H1 (cell line): ENCODE results near the gene XK. TPM values are rescaled to one million over a fixed set of nuclear protein-coding genes. Genes with fewer than 3 reads are reported as not detected.

Source experiments
- CTCF ChIA-PET: fragments of 300-600 bp; sonication (Branson Sonifier 250); formaldehyde crosslinking; loops from one replicate; lab custom pipeline; 2021; ENCODE audit not compliant: partially characterized antibody; lab: Charles Lee
- POLR2A ChIA-PET: fragments of 300-600 bp; sonication (Branson Sonifier 250); formaldehyde crosslinking; loops from one replicate; lab custom pipeline; 2021; ENCODE audit warnings: inconsistent platforms; ENCODE audit not compliant: partially characterized antibody; lab: Charles Lee
- DNase-seq, 2 experiments: peaks; one replicate each; pipeline versions ENCODE4 v3.0.0 to v3.0.0-alpha.2; 2010 to 2022; ENCODE audit warnings: low spot score in 2 of 2, low read depth in 1 of 2, mixed read lengths in 1 of 2
- FAIRE-seq: peaks from 2 replicates; lab custom pipeline; 2011; peaks lifted over from hg19 to GRCh38; lab: Jason Lieb, UNC
- H2AFZ ChIP-seq: 2 replicates; pipeline ENCODE4 v1.8.1; 2012; ENCODE audit warnings: low read length, inconsistent platforms
- H2AK5ac ChIP-seq: 2 replicates; pipeline ENCODE4 v1.6.1; 2013; ENCODE audit warnings: low read depth, low read length
- H2BK120ac ChIP-seq: replicated peaks from 2 replicates; pipeline ENCODE3; 2013; ENCODE audit warnings: low read depth, low read length, inconsistent platforms
- H2BK12ac ChIP-seq: 2 replicates; pipeline ENCODE4 v1.6.1; 2013; ENCODE audit warnings: low read depth, low read length
- H2BK15ac ChIP-seq: 2 replicates; pipeline ENCODE4 v1.6.1; 2013; ENCODE audit warnings: low read length
- H2BK20ac ChIP-seq: 2 replicates; pipeline ENCODE4 v1.6.1; 2013; ENCODE audit warnings: low read length
- H2BK5ac ChIP-seq: 2 replicates; pipeline ENCODE4 v1.6.1; 2013; ENCODE audit warnings: low read depth, low read length
- H3K14ac ChIP-seq: 2 replicates; pipeline ENCODE4 v1.6.1; 2013; ENCODE audit warnings: inconsistent platforms; ENCODE audit not compliant: insufficient read length
- H3K18ac ChIP-seq: 2 replicates; pipeline ENCODE4 v1.6.1; 2013; ENCODE audit warnings: low read length; ENCODE audit errors: extremely low read depth
- H3K23ac ChIP-seq: 2 replicates; pipeline ENCODE4 v1.6.1; 2013; ENCODE audit warnings: inconsistent platforms; ENCODE audit not compliant: insufficient read length
- H3K23me2 ChIP-seq: 2 replicates; pipeline ENCODE4 v1.6.1; 2013; ENCODE audit warnings: low read depth, low read length
- H3K27ac ChIP-seq: 2 replicates; pipeline ENCODE4 v1.6.1; 2011; ENCODE audit warnings: low read depth, low read length, inconsistent platforms
- H3K27me3 ChIP-seq, 4 experiments: replicated peaks in 1 of 4; 1 replicate in 1 of 4; 2 replicates in 3 of 4; pipeline versions ENCODE4 v1.6.1 to v1.8.1; 2011 to 2013; ENCODE audit warnings: low read length in 3 of 4, mild to moderate bottlenecking in 3 of 4, inconsistent platforms in 2 of 4, mixed read lengths in 2 of 4, moderate library complexity in 1 of 4; ENCODE audit not compliant: control insufficient read depth in 3 of 4, insufficient read depth in 3 of 4; ENCODE audit errors: extremely low read depth in 1 of 4
- H3K36me3 ChIP-seq, 4 experiments: 2 replicates each; pipeline versions ENCODE4 v1.6.1 to v1.8.1; 2011 to 2013; ENCODE audit warnings: mild to moderate bottlenecking in 4 of 4, low read length in 3 of 4, moderate library complexity in 2 of 4, control low read depth in 1 of 4, inconsistent platforms in 1 of 4; ENCODE audit not compliant: insufficient read depth in 4 of 4, control insufficient read depth in 2 of 4
- H3K4ac ChIP-seq: replicated peaks from 2 replicates; pipeline ENCODE3; 2013; ENCODE audit warnings: low read length, low read depth, mixed read lengths, inconsistent platforms; ENCODE audit not compliant: insufficient read length
- H3K4me1 ChIP-seq, 4 experiments: replicated peaks in 1 of 4; 1 replicate in 1 of 4; 2 replicates in 3 of 4; pipeline versions ENCODE4 v1.6.1 to v1.8.1; 2011 to 2013; ENCODE audit warnings: low read length in 3 of 4, inconsistent platforms in 2 of 4, mixed read lengths in 1 of 4; ENCODE audit not compliant: insufficient read depth in 4 of 4, control insufficient read depth in 3 of 4
- H3K4me2 ChIP-seq, 2 experiments: 2 replicates each; pipeline versions ENCODE4 v1.6.1 to v1.8.1; 2011 to 2013; ENCODE audit warnings: low read depth in 2 of 2, low read length in 2 of 2, control low read depth in 1 of 2, inconsistent platforms in 1 of 2, mild to moderate bottlenecking in 1 of 2; ENCODE audit not compliant: insufficient read depth in 1 of 2
- H3K4me3 ChIP-seq, 4 experiments: fragments of 200-600, 300-600 bp in 1 of 4; sonication (generic), shearing (Covaris generic), sonication (Bioruptor Twin) in 1 of 4; 2 replicates each; pipeline versions ENCODE4 v1.5.1 to v1.8.1; 2011 to 2016; ENCODE audit warnings: low read length in 4 of 4, low read depth in 3 of 4, control low read depth in 2 of 4, inconsistent platforms in 2 of 4, mild to moderate bottlenecking in 2 of 4, mixed read lengths in 1 of 4, moderate library complexity in 1 of 4; ENCODE audit not compliant: insufficient read depth in 2 of 4; ENCODE audit errors: extremely low read depth in 1 of 4
- H3K56ac ChIP-seq: replicated peaks from 2 replicates; pipeline ENCODE3; 2013; ENCODE audit warnings: low read depth, mild to moderate bottlenecking, mixed read lengths, low read length, inconsistent platforms; ENCODE audit not compliant: insufficient read length
- H3K79me1 ChIP-seq: 2 replicates; pipeline ENCODE4 v1.6.1; 2013; ENCODE audit warnings: low read depth, low read length, control low read depth
- H3K79me2 ChIP-seq, 2 experiments: 2 replicates each; pipeline versions ENCODE4 v1.6.1 to v1.8.1; 2012 to 2013; ENCODE audit warnings: low read length in 2 of 2, mild to moderate bottlenecking in 2 of 2, inconsistent platforms in 1 of 2; ENCODE audit not compliant: insufficient read depth in 2 of 2, control insufficient read depth in 1 of 2
- H3K9ac ChIP-seq, 4 experiments: replicated peaks in 1 of 4; 1 replicate in 1 of 4; 2 replicates in 3 of 4; pipeline versions ENCODE4 v1.6.1 to v1.8.1; 2011 to 2013; ENCODE audit warnings: low read depth in 3 of 4, low read length in 3 of 4, control low read depth in 2 of 4, mild to moderate bottlenecking in 2 of 4, moderate library complexity in 2 of 4, inconsistent platforms in 1 of 4; ENCODE audit errors: extremely low read depth in 1 of 4
- H3K9me3 ChIP-seq, 2 experiments: 2 replicates each; pipeline versions ENCODE4 v1.6.1 to v1.8.1; 2012 to 2013; ENCODE audit warnings: mild to moderate bottlenecking in 2 of 2, moderate library complexity in 2 of 2, control low read depth in 1 of 2, inconsistent platforms in 1 of 2, low read depth in 1 of 2, low read length in 1 of 2, mixed read lengths in 1 of 2; ENCODE audit not compliant: insufficient read depth in 2 of 2
- H4K20me1 ChIP-seq, 2 experiments: replicated peaks in 1 of 2; 2 replicates each; pipeline versions ENCODE3 to v1.8.1; 2011 to 2013; ENCODE audit warnings: inconsistent platforms in 2 of 2, low read length in 2 of 2, mild to moderate bottlenecking in 1 of 2; ENCODE audit not compliant: insufficient read depth in 2 of 2, control insufficient read depth in 1 of 2
- H4K5ac ChIP-seq: 2 replicates; pipeline ENCODE4 v1.6.1; 2013; ENCODE audit warnings: low read length, low read depth, mixed read lengths, inconsistent platforms; ENCODE audit not compliant: insufficient read length
- H4K8ac ChIP-seq: 2 replicates; pipeline ENCODE4 v1.8.0; 2013; ENCODE audit warnings: mild to moderate bottlenecking, moderate library complexity, low read length, inconsistent platforms; ENCODE audit not compliant: insufficient read depth; ENCODE audit errors: extremely low read depth
- H4K91ac ChIP-seq: replicated peaks from 2 replicates; pipeline ENCODE3; 2013; ENCODE audit warnings: low read length, mixed read lengths, inconsistent platforms; ENCODE audit not compliant: insufficient read length
- ASH2L ChIP-seq: fragments of 200-600, 300-600 bp; sonication (generic); IDR thresholded peaks from one replicate; pipeline ENCODE4 v1.7.1; 2017; ENCODE audit warnings: low read length
- BCL11A ChIP-seq, 2 experiments: IDR thresholded peaks; one replicate each; pipeline ENCODE4 v1.6.1; 2011; ENCODE audit warnings: low read depth in 2 of 2, low read length in 2 of 2, mild to moderate bottlenecking in 2 of 2
- POLR2AphosphoS5 ChIP-seq: IDR thresholded peaks from 2 replicates; pipeline ENCODE4 v1.6.1; 2011; ENCODE audit warnings: low read depth, low read length
- RBBP5 ChIP-seq: IDR thresholded peaks from 2 replicates; pipeline ENCODE4 v1.7.1; 2012; ENCODE audit warnings: low read depth, mild to moderate bottlenecking, inconsistent platforms, low read length, moderate library complexity, borderline replicate concordance
- RFX5 ChIP-seq: IDR thresholded peaks from 2 replicates; pipeline ENCODE4 v1.6.1; 2011; ENCODE audit warnings: low read depth, low read length, improper control_type of control experiment, borderline replicate concordance
- RNF2 ChIP-seq: fragments of 200-900, 300-1000 bp; sonication (generic); IDR thresholded peaks from 2 replicates; pipeline ENCODE4 v1.7.1; 2016; ENCODE audit warnings: borderline replicate concordance, low read depth, mild to moderate bottlenecking, antibody characterized with exemption, low read length; ENCODE audit not compliant: poor library complexity, severe bottlenecking; ENCODE audit errors: missing control alignments
- RXRA ChIP-seq: IDR thresholded peaks from 2 replicates; pipeline ENCODE4 v1.6.1; 2011; ENCODE audit warnings: low read depth, mild to moderate bottlenecking, low read length, moderate library complexity; ENCODE audit not compliant: insufficient read depth
- SAP30 ChIP-seq: fragments of 300-600 bp; sonication (generic); IDR thresholded peaks from 2 replicates; pipeline ENCODE4 v1.7.1; 2012; ENCODE audit warnings: low read length, moderate library complexity, mild to moderate bottlenecking, inconsistent platforms; ENCODE audit not compliant: insufficient read depth, insufficient replicate concordance
- SIX5 ChIP-seq: IDR thresholded peaks from 2 replicates; pipeline ENCODE4 v1.6.1; 2011; ENCODE audit warnings: mild to moderate bottlenecking, low read depth, low read length
- WGBS, 2 experiments: shearing (Covaris generic) in 1 of 2; methylation state at CpG; one replicate each; pipeline versions ENCODE4 v1.1.6 to v1.1.7; 2013 to 2015; ENCODE audit warnings: low lambda C conversion rate in 2 of 2, mixed read lengths in 2 of 2, inconsistent platforms in 1 of 2, low coverage in 1 of 2, missing lambda C conversion rate in 1 of 2; ENCODE audit not compliant: insufficient replicate concordance in 2 of 2, insufficient coverage in 1 of 2, insufficient read length in 1 of 2; ENCODE audit errors: extremely low coverage in 1 of 2, missing lambda C conversion rate in 1 of 2; 5-methylcytosine and 5-hydroxymethylcytosine counted together
- polyA plus RNA-seq, 7 experiments: library from polyadenylated mRNA; depleted of rRNA in 3 of 7; stranded (reverse) in 5 of 7; unstranded in 2 of 7; fragments of >200 nt in 5 of 7; fragments of 200-250 nt in 2 of 7; gene quantifications; 1 replicate in 5 of 7; 2 replicates in 1 of 7; 4 replicates in 1 of 7; pipeline versions ENCODE4 v1.2.1 to v1.2.3, GENCODE V29; 2011 to 2013; ENCODE audit warnings: missing spikeins in 2 of 7, mixed read lengths in 2 of 7
- total RNA-seq: library from RNA; stranded (reverse); fragmentation: NEBNext Ultra II Directional; extraction: Animal tissue kit (Norgen Biotek cat#: 25700); gene quantifications from 2 replicates; pipeline ENCODE4 v1.2.1, GENCODE V29; 2021

The XK gene
- total and polyA plus RNA-seq, 2 of the 8 experiments (the other 6 are each of a cell fraction or from before 2014, with no cell fraction given) = 0.76 to 0.84 TPM

DNA sequence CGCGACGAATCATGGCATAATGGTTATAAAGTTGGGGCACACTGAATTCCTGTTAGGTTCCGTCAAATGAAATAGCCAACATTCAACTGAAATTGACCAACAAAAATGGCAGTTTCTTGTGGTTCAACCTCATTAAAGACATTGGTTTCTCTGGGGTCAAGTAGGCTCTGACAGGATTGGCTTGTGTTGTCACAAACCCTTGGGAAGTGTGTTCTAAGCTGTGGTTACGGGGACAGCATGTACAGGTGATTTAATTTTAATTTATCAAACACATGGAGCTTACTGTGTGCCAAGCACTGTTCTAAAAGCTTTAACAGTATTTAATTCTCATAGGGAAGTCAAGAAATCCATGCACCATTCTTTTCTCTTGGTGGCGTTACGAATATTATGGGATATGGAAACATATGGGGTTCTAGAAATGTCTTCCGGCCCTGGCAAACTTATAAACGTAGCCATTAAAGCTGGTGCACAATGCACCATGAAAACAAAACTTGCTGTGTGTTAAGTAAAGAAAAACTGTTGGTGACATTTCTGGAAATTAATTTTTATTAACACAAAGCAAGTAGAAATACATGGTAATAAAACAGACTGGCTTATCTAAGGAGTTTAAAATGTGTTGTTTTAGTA lies 891 bp downstream of the XK start:
- H3K9ac ChIP-seq = no peak overlapping the region
- H4K20me1 ChIP-seq = no peaks in the 10 kb centered on the region
- H3K4ac ChIP-seq = no peak overlapping the region
- H3K14ac ChIP-seq = no peak overlapping the region
- H4K91ac ChIP-seq = peak overlapping the region; percentile 74
- H3K9me3 ChIP-seq = no peaks in the 10 kb centered on the region
- H2BK15ac ChIP-seq = no peak overlapping the region
- H3K36me3 ChIP-seq = no peaks in the 10 kb centered on the region
- peaks cover 2% of the 10 kb centered on the region; the same call in 1 of the 2 replicates for H3K23me2 ChIP-seq
- H2BK5ac ChIP-seq = no peak overlapping the region
- peak overlapping the region; percentile 22; the same call in 1 of the 2 replicates for H2AFZ ChIP-seq
- peaks cover 0 to 10% (median 8%) of the 10 kb centered on the region in 4 experiments; a peak in 6 of 7 replicates for H3K27me3 ChIP-seq
- H2BK12ac ChIP-seq = no peak overlapping the region
- no peaks in the 10 kb centered on the region for H3K79me2 ChIP-seq
- no peak overlapping the region for H2BK120ac ChIP-seq
- H3K4me3 ChIP-seq = peak overlapping the region in 3 of 4 experiments; percentile 30 to 50 (median 44); a peak in 6 of 8 replicates
- H4K5ac ChIP-seq = no peak overlapping the region
- FAIRE-seq (no peak), DNase-seq (no peak)
- CTCF ChIA-PET = no interaction called here
- no peak overlapping the region; the same call in 1 of the 2 replicates for H3K18ac ChIP-seq
- H3K56ac ChIP-seq = no peak overlapping the region
- POLR2A ChIA-PET = no interaction called here
- no peak overlapping the region for H3K23ac ChIP-seq
- H2BK20ac ChIP-seq = no peak overlapping the region
- no peak overlapping the region for H3K27ac ChIP-seq
- peak overlapping the region; percentile 85; the same call in 1 of the 2 replicates for H4K8ac ChIP-seq
- H3K4me1 ChIP-seq = peaks cover 0 to 6% (median 3%) of the 10 kb centered on the region in 4 experiments; a peak in 5 of 7 replicates
- H3K79me1 ChIP-seq = no peaks in the 10 kb centered on the region
- no peak for TF ChIP-seq BCL11A (IDR thresholded peaks at IDR 0.05; ENCODE audit: low read depth in 2 of 2, low read length in 2 of 2)
- no peak for TF ChIP-seq POLR2AphosphoS5
- no peak for TF ChIP-seq RFX5
- TF ChIP-seq RBBP5 = no peak
- TF ChIP-seq RNF2 = no peak
- TF ChIP-seq SAP30 = no peak
- no peak for TF ChIP-seq ASH2L
- TF ChIP-seq RXRA = no peak
- no peak for TF ChIP-seq SIX5
- peak overlapping the region; percentile 65 to 78 for H3K4me2 ChIP-seq
- no peak overlapping the region for H2AK5ac ChIP-seq
- 71% methylated on average over 9 of the region's 9 CpGs; no CpG with 5 or more reads in 1 of the 2 experiments for WGBS, 2 experiments
